Peyer's patch (tissue), 4 donors: ENCODE measurements around the gene SLC25A13. TPM values are rescaled to one million over a fixed set of nuclear protein-coding genes. Genes with fewer than 3 reads are reported as not detected.

Source experiments
- DNase-seq, 3 donors: peaks; one replicate each; pipeline ENCODE4 v3.0.0-alpha.2; 2017 to 2019
- H3K27ac ChIP-seq, 4 donors: fragments of 200-600 bp; sonication (generic); one replicate each; pipeline ENCODE4 v1.5.1; 2016 to 2019
- H3K27me3 ChIP-seq, 2 donors: fragments of 200-600 bp; sonication (generic); one replicate each; pipeline ENCODE4 v1.5.1; 2019
- H3K36me3 ChIP-seq, 3 donors: fragments of 200-600 bp; sonication (generic); one replicate each; pipeline ENCODE4 v1.5.1; 2016 to 2019
- H3K4me1 ChIP-seq, 4 donors: fragments of 200-600 bp; sonication (generic); one replicate each; pipeline ENCODE4 v1.5.1; 2016 to 2019
- H3K4me3 ChIP-seq, 4 donors: fragments of 200-600 bp; sonication (generic); 1 replicate in 3 of 4; 2 replicates in 1 of 4; pipeline ENCODE4 v1.5.1; 2016 to 2019; ENCODE audit warnings: mild to moderate bottlenecking in 1 of 4
- H3K9me3 ChIP-seq, 4 donors: fragments of 200-600 bp; sonication (generic); one replicate each; pipeline ENCODE4 v1.5.1; 2016 to 2019; ENCODE audit warnings: mild to moderate bottlenecking in 1 of 4
- CTCF ChIP-seq, 6 experiments: fragments of 450-650 bp in 4 of 6; fragments of 200-600 bp in 2 of 6; sonication (generic) in 1 of 6; IDR thresholded peaks; one replicate each; pipeline ENCODE4 v1.5.1; 2017 to 2019; ENCODE audit warnings: antibody characterized with exemption in 6 of 6, mild to moderate bottlenecking in 3 of 6, moderate library complexity in 1 of 6
- POLR2A ChIP-seq, 2 donors: fragments of 450-650 bp; IDR thresholded peaks; one replicate each; pipeline ENCODE4 v1.5.1; 2017; ENCODE audit warnings: antibody characterized with exemption in 2 of 2, mild to moderate bottlenecking in 2 of 2, moderate library complexity in 2 of 2
- total RNA-seq, 4 donors: library from RNA; depleted of rRNA; stranded (reverse); fragments of >200 nt; gene quantifications; one replicate each; pipeline ENCODE4 v1.1.0, GENCODE V29; 2016

The SLC25A13 gene
- total RNA-seq, 4 donors from 2014 or later, result 16.5 to 87.8 (median 60.3) TPM

- no peak overlapping the region for H3K4me3 ChIP-seq
- H3K9me3 ChIP-seq, result no peaks in the 10 kb centered on the region
- H3K36me3 ChIP-seq, result peaks cover 0 to 26% (median 0%) of the 10 kb centered on the region in 3 donors
- H3K27ac ChIP-seq, result no peak overlapping the region
- no peaks in the 10 kb centered on the region for H3K27me3 ChIP-seq
- H3K4me1 ChIP-seq, result no peaks in the 10 kb centered on the region
- no peak for DNase-seq
- TF ChIP-seq CTCF (IDR thresholded peaks at IDR 0.05) (no peak), POLR2A (IDR thresholded peaks at IDR 0.05) (no peak)
Measured at GRCh38 chr7:96118449-96119001, 203.4 kb downstream of the SLC25A13 start.

GRCh38 chr7:96116173-96116572 lies 205.7 kb downstream of the SLC25A13 start:
- Histone ChIP-seq H3K9me3 (no peaks in the 10 kb centered on the region), H3K27ac (no peak overlapping the region), H3K4me3 (no peak overlapping the region), H3K27me3 (no peaks in the 10 kb centered on the region), H3K36me3 (peaks cover 0 to 17% (median 0%) of the 10 kb centered on the region in 3 donors), H3K4me1 (no peaks in the 10 kb centered on the region)
- TF ChIP-seq CTCF (IDR thresholded peaks at IDR 0.05) (no peak), POLR2A (IDR thresholded peaks at IDR 0.05) (no peak)
- no peak for DNase-seq

- Histone ChIP-seq H3K4me1 (no peaks in the 10 kb centered on the region), H3K4me3 (no peak overlapping the region), H3K9me3 (no peaks in the 10 kb centered on the region), H3K36me3 (no peaks in the 10 kb centered on the region), H3K27ac (no peak overlapping the region), H3K27me3 (no peaks in the 10 kb centered on the region)
- no peak for DNase-seq
- no peak for TF ChIP-seq POLR2A (IDR thresholded peaks at IDR 0.05)
- no peak for TF ChIP-seq CTCF (IDR thresholded peaks at IDR 0.05)
Measured at GRCh38 chr7:96114190-96114589, 207.7 kb downstream of the SLC25A13 start.

- DNase-seq, result no peak
- H3K27me3 ChIP-seq, result no peaks in the 10 kb centered on the region
Measured at GRCh38 chr7:96111405-96111804, 210.5 kb downstream of the SLC25A13 start.

GRCh38 chr7:96104984-96105383 lies 216.9 kb downstream of the SLC25A13 start:
- no peak for DNase-seq
- H3K4me3 ChIP-seq, result no peak overlapping the region
- H3K9me3 ChIP-seq, result no peaks in the 10 kb centered on the region
- no peaks in the 10 kb centered on the region for H3K27me3 ChIP-seq
- H3K27ac ChIP-seq, result no peak overlapping the region
- H3K36me3 ChIP-seq, result no peaks in the 10 kb centered on the region
- no peak for TF ChIP-seq CTCF (IDR thresholded peaks at IDR 0.05)
- no peak for TF ChIP-seq POLR2A (IDR thresholded peaks at IDR 0.05)
- no peaks in the 10 kb centered on the region for H3K4me1 ChIP-seq

More at GRCh38 chr7:96111405-96111804, 210.5 kb downstream of the SLC25A13 start:
- TF ChIP-seq CTCF (IDR thresholded peaks at IDR 0.05), result no peak
- no peak for TF ChIP-seq POLR2A (IDR thresholded peaks at IDR 0.05)
- H3K36me3 ChIP-seq, result no peaks in the 10 kb centered on the region
- no peak overlapping the region for H3K4me3 ChIP-seq
- H3K9me3 ChIP-seq, result no peaks in the 10 kb centered on the region
- H3K27ac ChIP-seq, result no peak overlapping the region
- no peaks in the 10 kb centered on the region for H3K4me1 ChIP-seq
